ENCODE measurements around the gene CYRIA.

- TF ChIP-seq, protein P1, sequence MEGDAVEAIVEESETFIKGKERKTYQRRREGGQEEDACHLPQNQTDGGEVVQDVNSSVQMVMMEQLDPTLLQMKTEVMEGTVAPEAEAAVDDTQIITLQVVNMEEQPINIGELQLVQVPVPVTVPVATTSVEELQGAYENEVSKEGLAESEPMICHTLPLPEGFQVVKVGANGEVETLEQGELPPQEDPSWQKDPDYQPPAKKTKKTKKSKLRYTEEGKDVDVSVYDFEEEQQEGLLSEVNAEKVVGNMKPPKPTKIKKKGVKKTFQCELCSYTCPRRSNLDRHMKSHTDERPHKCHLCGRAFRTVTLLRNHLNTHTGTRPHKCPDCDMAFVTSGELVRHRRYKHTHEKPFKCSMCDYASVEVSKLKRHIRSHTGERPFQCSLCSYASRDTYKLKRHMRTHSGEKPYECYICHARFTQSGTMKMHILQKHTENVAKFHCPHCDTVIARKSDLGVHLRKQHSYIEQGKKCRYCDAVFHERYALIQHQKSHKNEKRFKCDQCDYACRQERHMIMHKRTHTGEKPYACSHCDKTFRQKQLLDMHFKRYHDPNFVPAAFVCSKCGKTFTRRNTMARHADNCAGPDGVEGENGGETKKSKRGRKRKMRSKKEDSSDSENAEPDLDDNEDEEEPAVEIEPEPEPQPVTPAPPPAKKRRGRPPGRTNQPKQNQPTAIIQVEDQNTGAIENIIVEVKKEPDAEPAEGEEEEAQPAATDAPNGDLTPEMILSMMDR (IDR thresholded peaks at IDR 0.05) = no peak
- TF ChIP-seq POLR2A (IDR thresholded peaks at IDR 0.05) = no peak
Observed at GRCh38 chr2:16713011-16713423, 47.4 kb upstream of the CYRIA start.
